GM19238 (cell line): ENCODE results near the gene ATP6V1E1.

Source experiments
- DNase-seq: peaks from one replicate; pipeline ENCODE4 v3.0.0; 2011; ENCODE audit warnings: low spot score; ENCODE audit not compliant: insufficient read length

The ATP6V1E1 gene

DNA sequence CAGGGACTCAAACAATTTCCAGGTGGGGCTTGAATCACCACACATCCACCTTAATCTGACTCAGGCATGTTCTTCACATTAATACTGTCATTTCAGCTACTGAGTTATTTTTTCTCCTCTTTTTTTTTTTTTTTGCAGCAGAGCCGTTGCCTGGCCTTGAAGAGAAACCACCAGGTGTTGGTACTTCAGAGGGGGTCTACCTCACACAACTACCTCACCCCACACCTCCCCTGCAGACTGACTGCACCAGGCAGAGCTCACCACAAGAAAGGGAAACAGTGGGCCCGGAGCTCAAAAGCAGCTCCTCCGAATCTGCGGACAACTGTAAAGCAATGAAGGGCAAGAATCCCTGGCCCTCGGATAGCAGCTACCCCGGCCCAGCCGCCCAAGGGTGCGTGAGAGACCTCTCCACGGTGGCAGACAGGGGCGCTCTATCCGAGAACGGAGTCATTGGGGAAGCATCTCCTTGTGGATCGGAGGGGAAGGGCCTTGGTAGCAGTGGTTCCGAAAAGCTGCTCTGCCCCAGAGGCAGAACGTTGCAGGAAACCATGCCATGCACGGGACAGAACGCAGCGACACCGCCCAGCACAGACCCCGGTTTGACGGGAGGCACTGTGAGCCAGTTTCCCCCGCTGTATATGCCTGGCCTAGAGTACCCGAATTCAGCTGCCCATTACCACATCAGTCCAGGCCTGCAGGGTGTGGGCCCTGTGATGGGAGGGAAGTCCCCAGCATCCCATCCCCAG, 80.4 kb downstream of the ATP6V1E1 start:
- no peak for DNase-seq

- no peak for DNase-seq
These were observed 86.1 kb downstream of the ATP6V1E1 start for GRCh38 chr22:17542452-17542851.
